ENCODE results near the gene SEMA4A.

GRCh38 chr1:156149374-156150332 lies 3.7 kb upstream of the SEMA4A start:
- no peak for TF ChIP-seq EZH2 (IDR thresholded peaks at IDR 0.05; ENCODE audit: low read length, missing control alignments)
- TF ChIP-seq, protein P1, sequence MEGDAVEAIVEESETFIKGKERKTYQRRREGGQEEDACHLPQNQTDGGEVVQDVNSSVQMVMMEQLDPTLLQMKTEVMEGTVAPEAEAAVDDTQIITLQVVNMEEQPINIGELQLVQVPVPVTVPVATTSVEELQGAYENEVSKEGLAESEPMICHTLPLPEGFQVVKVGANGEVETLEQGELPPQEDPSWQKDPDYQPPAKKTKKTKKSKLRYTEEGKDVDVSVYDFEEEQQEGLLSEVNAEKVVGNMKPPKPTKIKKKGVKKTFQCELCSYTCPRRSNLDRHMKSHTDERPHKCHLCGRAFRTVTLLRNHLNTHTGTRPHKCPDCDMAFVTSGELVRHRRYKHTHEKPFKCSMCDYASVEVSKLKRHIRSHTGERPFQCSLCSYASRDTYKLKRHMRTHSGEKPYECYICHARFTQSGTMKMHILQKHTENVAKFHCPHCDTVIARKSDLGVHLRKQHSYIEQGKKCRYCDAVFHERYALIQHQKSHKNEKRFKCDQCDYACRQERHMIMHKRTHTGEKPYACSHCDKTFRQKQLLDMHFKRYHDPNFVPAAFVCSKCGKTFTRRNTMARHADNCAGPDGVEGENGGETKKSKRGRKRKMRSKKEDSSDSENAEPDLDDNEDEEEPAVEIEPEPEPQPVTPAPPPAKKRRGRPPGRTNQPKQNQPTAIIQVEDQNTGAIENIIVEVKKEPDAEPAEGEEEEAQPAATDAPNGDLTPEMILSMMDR (conservative IDR thresholded peaks at IDR 0.05 in 1 of 2, IDR thresholded peaks at IDR 0.05 in 1 of 2; ENCODE audit: low read depth in 1 of 2, low read length in 2 of 2): no peak
